GM23248 (cell line): ENCODE data around the gene MCEMP1. TPM values are rescaled to one million over a fixed set of nuclear protein-coding genes. Genes with fewer than 3 reads are reported as not detected.

Experiments
- DNase-seq: peaks from one replicate; pipeline ENCODE4 v3.0.0-alpha.2; 2015
- H2AFZ ChIP-seq: fragments of 200-600 bp; sonication (generic); 2 replicates; pipeline ENCODE4 v1.6.1; 2016; ENCODE audit warnings: antibody characterized with exemption
- H3F3A ChIP-seq: fragments of 200-600 bp; sonication (generic); 2 replicates; pipeline ENCODE4 v1.6.1; 2016; ENCODE audit warnings: mild to moderate bottlenecking, antibody characterized with exemption, mixed run types; ENCODE audit not compliant: insufficient read depth
- H3K27ac ChIP-seq: fragments of 200-600 bp; sonication (generic); 2 replicates; pipeline ENCODE4 v1.5.1; 2016; ENCODE audit warnings: mild to moderate bottlenecking
- H3K27me3 ChIP-seq: fragments of 200-600 bp; sonication (generic); replicated peaks from 2 replicates; pipeline ENCODE4 v1.6.1; 2016; ENCODE audit warnings: mild to moderate bottlenecking; ENCODE audit not compliant: insufficient read depth
- H3K36me3 ChIP-seq: fragments of 200-600 bp; sonication (generic); 2 replicates; pipeline ENCODE4 v1.6.1; 2016; ENCODE audit warnings: low read depth, mild to moderate bottlenecking
- H3K4me1 ChIP-seq: fragments of 200-600 bp; sonication (generic); 2 replicates; pipeline ENCODE4 v1.6.1; 2016; ENCODE audit warnings: mild to moderate bottlenecking; ENCODE audit not compliant: insufficient read depth
- H3K4me2 ChIP-seq: fragments of 200-600 bp; sonication (generic); one replicate; pipeline ENCODE4 v1.6.1; 2016; ENCODE audit warnings: mild to moderate bottlenecking; ENCODE audit not compliant: unreplicated experiment
- H3K4me3 ChIP-seq: fragments of 200-600 bp; sonication (generic); 2 replicates; pipeline ENCODE4 v1.5.1; 2016; ENCODE audit warnings: mild to moderate bottlenecking
- H3K79me2 ChIP-seq: fragments of 200-600 bp; sonication (generic); 2 replicates; pipeline ENCODE4 v1.6.1; 2016; ENCODE audit warnings: mild to moderate bottlenecking; ENCODE audit not compliant: insufficient read depth
- H3K9ac ChIP-seq: fragments of 200-600 bp; sonication (generic); 2 replicates; pipeline ENCODE4 v1.6.1; 2016; ENCODE audit warnings: mild to moderate bottlenecking
- H3K9me2 ChIP-seq: fragments of 200-600 bp; sonication (generic); 2 replicates; pipeline ENCODE4 v1.6.1; 2016; ENCODE audit warnings: mixed run types, mild to moderate bottlenecking, moderate library complexity; ENCODE audit not compliant: insufficient read depth
- H3K9me3 ChIP-seq: fragments of 200-600 bp; sonication (generic); one replicate; pipeline ENCODE4 v1.6.1; 2017; ENCODE audit warnings: low read depth
- H4K20me1 ChIP-seq: fragments of 200-600 bp; sonication (generic); 2 replicates; pipeline ENCODE4 v1.6.0; 2016; ENCODE audit not compliant: insufficient read depth
- EZH2 ChIP-seq: fragments of 200-600 bp; sonication (generic); IDR thresholded peaks from 2 replicates; pipeline ENCODE4 v1.6.1; 2018; ENCODE audit warnings: antibody characterized with exemption, mild to moderate bottlenecking; ENCODE audit not compliant: insufficient read depth, poor library complexity, severe bottlenecking
- EZH2phosphoT487 ChIP-seq: fragments of 200-600 bp; sonication (generic); IDR thresholded peaks from 2 replicates; pipeline ENCODE4 v1.6.1; 2018; ENCODE audit warnings: antibody characterized with exemption, moderate library complexity, mild to moderate bottlenecking, low read depth; ENCODE audit not compliant: insufficient read depth
- WGBS, 2 experiments: methylation state at CpG; one replicate each; pipeline ENCODE4 v1.1.6; 2015 to 2017; ENCODE audit warnings: low lambda C conversion rate in 2 of 2, low coverage in 1 of 2; ENCODE audit errors: missing lambda C conversion rate in 2 of 2; 5-methylcytosine and 5-hydroxymethylcytosine counted together
- in situ Hi-C: fragments of 300-500 bp; cut with MboI; formaldehyde crosslinking; loops from 2 replicates; pipeline ENCODE4 v1.15.0; 2020
- polyA plus RNA-seq: library from polyadenylated mRNA; unstranded; fragments of >200 nt; fragmentation: Nextera tagmentation; extraction: Ambion mirVana; gene quantifications from 2 replicates; pipeline ENCODE4 v1.2.1, GENCODE V29; 2016
- total RNA-seq: library from RNA; depleted of rRNA; stranded (reverse); fragments of >200 nt; shearing (Covaris generic); gene quantifications from 2 replicates; pipeline ENCODE4 v1.2.3, GENCODE V29; 2014

The MCEMP1 gene
- total and polyA plus RNA-seq, 2 experiments from 2014 or later, result not detected

DNA sequence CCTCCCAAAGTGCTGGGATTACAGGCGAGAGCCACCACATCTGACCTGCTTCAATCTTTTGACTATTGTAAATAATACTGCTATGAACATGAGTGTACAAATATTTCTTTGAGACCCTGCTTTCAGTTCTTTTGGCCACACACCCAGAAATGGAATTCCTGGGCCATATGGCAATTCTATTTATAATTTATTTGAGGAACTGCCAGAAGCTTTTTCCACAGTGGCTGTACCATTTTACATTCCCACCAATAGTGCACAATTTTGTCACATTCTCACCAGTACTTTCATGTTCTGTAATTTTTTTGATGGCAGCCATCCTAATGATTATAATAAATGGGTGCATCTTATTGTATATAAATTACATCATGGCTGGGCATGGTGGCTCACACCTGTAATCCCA lies 38.8 kb downstream of the MCEMP1 start:
- no peaks in the 10 kb centered on the region; the same call in 1 of the 2 replicates for H3K27me3 ChIP-seq
- H3F3A ChIP-seq, result no peaks in the 10 kb centered on the region
- H3K9me2 ChIP-seq, result no peaks in the 10 kb centered on the region
- no peaks in the 10 kb centered on the region for H3K36me3 ChIP-seq
- TF ChIP-seq EZH2phosphoT487 (no peak), EZH2 (no peak)
- DNase-seq, result no peak
- in situ Hi-C loops, result no loop called here
- 18 to 33% methylated on average over 1 of the region's 1 CpG for WGBS, 2 experiments
- H3K9ac ChIP-seq, result no peak overlapping the region
- no peaks in the 10 kb centered on the region for H4K20me1 ChIP-seq
- H3K4me3 ChIP-seq, result no peak overlapping the region
- H3K79me2 ChIP-seq, result no peaks in the 10 kb centered on the region
- no peak overlapping the region for H3K27ac ChIP-seq
- no peaks in the 10 kb centered on the region for H3K4me1 ChIP-seq
- H3K9me3 ChIP-seq, result no peaks in the 10 kb centered on the region
- H3K4me2 ChIP-seq, result no peak overlapping the region
- no peak overlapping the region for H2AFZ ChIP-seq

DNA sequence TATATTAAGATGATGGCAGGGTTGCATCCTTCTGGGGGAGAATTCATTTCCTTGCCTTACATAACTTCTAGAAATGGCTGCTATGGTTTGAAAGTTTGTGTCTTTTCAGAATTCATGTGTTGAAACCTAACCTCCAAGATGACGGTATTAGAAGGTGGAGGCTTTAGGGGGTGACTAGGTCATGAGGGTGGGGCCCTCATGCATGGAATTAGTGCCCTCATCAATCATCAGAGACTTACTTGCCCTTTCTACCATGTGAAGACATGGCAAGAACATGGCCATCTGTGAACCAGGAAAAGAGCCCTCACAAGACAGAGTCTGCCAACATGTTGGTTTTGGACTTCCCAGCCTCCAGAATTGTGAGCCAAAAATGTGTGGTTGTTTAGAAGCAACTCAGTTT lies 39.9 kb downstream of the MCEMP1 start:
- H3K4me2 ChIP-seq, result no peak overlapping the region
- no peaks in the 10 kb centered on the region for H3F3A ChIP-seq
- no peak overlapping the region for H3K27ac ChIP-seq
- H3K9ac ChIP-seq, result no peak overlapping the region
- H3K79me2 ChIP-seq, result no peaks in the 10 kb centered on the region
- H3K9me3 ChIP-seq, result no peaks in the 10 kb centered on the region
- H3K36me3 ChIP-seq, result no peaks in the 10 kb centered on the region
- H3K4me3 ChIP-seq, result no peak overlapping the region
- in situ Hi-C loops, result no loop called here
- WGBS, 2 experiments, result 32 to 55% methylated on average over 1 of the region's 1 CpG
- no peaks in the 10 kb centered on the region; the same call in 1 of the 2 replicates for H3K27me3 ChIP-seq
- no peaks in the 10 kb centered on the region for H4K20me1 ChIP-seq
- H2AFZ ChIP-seq, result no peak overlapping the region
- H3K9me2 ChIP-seq, result no peaks in the 10 kb centered on the region
- no peaks in the 10 kb centered on the region for H3K4me1 ChIP-seq
- DNase-seq, result no peak
- no peak for TF ChIP-seq EZH2
- TF ChIP-seq EZH2phosphoT487, result no peak

DNA sequence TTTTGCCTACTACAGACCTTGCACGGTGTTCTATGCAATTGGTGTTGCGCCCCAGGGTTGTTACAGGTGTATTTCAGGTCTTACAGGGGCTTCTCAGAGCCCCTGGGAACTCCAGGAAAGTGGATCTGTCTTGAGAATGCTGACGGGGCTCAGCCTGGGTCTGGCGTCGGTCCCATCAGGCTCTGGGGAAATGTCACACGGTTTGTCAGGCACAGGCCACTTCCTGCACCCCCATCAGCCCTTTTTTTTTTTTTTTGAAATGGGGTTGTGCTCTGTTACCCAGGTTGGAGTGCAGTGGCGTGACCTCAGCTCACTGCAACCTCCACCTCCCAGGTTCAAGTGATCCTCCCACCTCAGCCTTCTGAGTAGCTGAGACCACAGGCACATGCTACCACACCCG lies 41.8 kb downstream of the MCEMP1 start:
- Histone ChIP-seq H4K20me1 (no peaks in the 10 kb centered on the region), H3K9me3 (no peaks in the 10 kb centered on the region), H3K79me2 (no peaks in the 10 kb centered on the region), H3K4me1 (no peaks in the 10 kb centered on the region), H2AFZ (no peak overlapping the region), H3K4me2 (no peak overlapping the region), H3K27ac (no peak overlapping the region), H3K36me3 (no peaks in the 10 kb centered on the region), H3F3A (no peaks in the 10 kb centered on the region), H3K9me2 (no peaks in the 10 kb centered on the region), H3K27me3 (no peaks in the 10 kb centered on the region; the same call in 1 of the 2 replicates), H3K9ac (no peak overlapping the region), H3K4me3 (no peak overlapping the region)
- TF ChIP-seq EZH2 (no peak), EZH2phosphoT487 (no peak)
- in situ Hi-C loops, result no loop called here
- WGBS, 2 experiments, result 19% methylated on average over 8 of the region's 8 CpGs
- DNase-seq, result no peak

DNA sequence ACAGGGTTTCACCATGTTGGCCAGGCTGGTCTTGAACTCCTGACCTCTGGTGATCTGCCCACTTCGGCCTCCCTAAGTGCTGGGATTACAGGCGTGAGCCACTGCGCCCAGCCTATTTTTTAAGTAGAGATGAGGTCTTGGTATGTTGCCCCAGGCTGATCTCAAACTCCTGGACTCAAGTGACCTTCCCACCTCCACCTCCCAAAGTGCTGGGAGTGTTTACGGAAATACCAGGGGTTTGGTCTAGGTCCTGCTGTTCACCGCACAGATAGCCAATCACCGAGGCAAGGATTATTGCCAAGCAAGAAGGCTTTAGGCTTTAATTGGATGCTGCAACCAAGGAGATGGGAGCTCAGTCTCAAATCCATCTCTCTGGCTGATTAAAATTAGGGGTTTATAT lies 43.5 kb downstream of the MCEMP1 start:
- Histone ChIP-seq H3K79me2 (no peaks in the 10 kb centered on the region), H2AFZ (no peak overlapping the region), H3F3A (no peaks in the 10 kb centered on the region), H3K4me2 (no peak overlapping the region), H3K27ac (no peak overlapping the region), H3K27me3 (no peaks in the 10 kb centered on the region; the same call in 1 of the 2 replicates), H3K4me1 (no peaks in the 10 kb centered on the region), H3K4me3 (no peak overlapping the region), H4K20me1 (no peaks in the 10 kb centered on the region), H3K9me3 (no peaks in the 10 kb centered on the region), H3K36me3 (no peaks in the 10 kb centered on the region), H3K9ac (no peak overlapping the region), H3K9me2 (no peaks in the 10 kb centered on the region)
- in situ Hi-C loops, result no loop called here
- WGBS, 2 experiments, result 74 to 77% methylated on average over 6 of the region's 6 CpGs
- no peak for DNase-seq
- no peak for TF ChIP-seq EZH2phosphoT487

DNA sequence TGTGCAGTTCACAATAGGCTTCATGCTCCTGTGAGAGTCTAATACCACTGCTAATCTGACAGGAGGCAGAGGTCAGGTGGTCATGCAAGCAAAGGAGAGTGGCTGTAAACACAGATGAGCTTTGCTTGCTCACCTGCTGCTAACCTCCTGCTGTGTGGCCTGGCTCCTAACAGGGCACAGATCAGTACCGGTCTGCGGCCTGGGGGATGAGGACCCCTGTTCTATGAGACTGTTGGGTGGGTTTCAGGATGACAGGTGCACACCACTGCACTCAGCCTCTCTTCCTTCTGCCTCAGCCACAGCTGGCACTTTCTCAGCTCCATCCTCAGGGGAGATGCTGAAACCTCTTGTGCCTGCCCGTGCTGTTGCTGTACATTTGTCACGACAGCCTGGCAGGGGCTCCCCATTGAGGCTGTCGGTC lies 45.4 kb downstream of the MCEMP1 start:
- Histone ChIP-seq H3K36me3 (no peaks in the 10 kb centered on the region), H3K4me3 (no peak overlapping the region), H3K4me2 (no peak overlapping the region), H3K9ac (no peak overlapping the region), H3K27me3 (peaks cover 9% of the 10 kb centered on the region), H4K20me1 (no peaks in the 10 kb centered on the region), H3K4me1 (no peaks in the 10 kb centered on the region), H3K9me3 (no peaks in the 10 kb centered on the region), H3K27ac (no peak overlapping the region), H3K9me2 (no peaks in the 10 kb centered on the region), H3K79me2 (no peaks in the 10 kb centered on the region), H3F3A (no peaks in the 10 kb centered on the region), H2AFZ (no peak overlapping the region)
- in situ Hi-C loops, result no loop called here
- no peak for DNase-seq
- TF ChIP-seq EZH2 (no peak), EZH2phosphoT487 (no peak)
- 43 to 46% methylated on average over 5 of the region's 5 CpGs for WGBS, 2 experiments
